ENCODE results near the gene RNF208.
"Not testable (repeated sequence)": the region's sequence is repeated elsewhere in the genome, so short reads cannot be mapped to it uniquely, and the experiment has no call there.

RNF208 gene, protein sequence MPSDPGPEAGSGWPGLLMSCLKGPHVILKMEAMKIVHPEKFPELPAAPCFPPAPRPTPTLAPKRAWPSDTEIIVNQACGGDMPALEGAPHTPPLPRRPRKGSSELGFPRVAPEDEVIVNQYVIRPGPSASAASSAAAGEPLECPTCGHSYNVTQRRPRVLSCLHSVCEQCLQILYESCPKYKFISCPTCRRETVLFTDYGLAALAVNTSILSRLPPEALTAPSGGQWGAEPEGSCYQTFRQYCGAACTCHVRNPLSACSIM

DNA sequence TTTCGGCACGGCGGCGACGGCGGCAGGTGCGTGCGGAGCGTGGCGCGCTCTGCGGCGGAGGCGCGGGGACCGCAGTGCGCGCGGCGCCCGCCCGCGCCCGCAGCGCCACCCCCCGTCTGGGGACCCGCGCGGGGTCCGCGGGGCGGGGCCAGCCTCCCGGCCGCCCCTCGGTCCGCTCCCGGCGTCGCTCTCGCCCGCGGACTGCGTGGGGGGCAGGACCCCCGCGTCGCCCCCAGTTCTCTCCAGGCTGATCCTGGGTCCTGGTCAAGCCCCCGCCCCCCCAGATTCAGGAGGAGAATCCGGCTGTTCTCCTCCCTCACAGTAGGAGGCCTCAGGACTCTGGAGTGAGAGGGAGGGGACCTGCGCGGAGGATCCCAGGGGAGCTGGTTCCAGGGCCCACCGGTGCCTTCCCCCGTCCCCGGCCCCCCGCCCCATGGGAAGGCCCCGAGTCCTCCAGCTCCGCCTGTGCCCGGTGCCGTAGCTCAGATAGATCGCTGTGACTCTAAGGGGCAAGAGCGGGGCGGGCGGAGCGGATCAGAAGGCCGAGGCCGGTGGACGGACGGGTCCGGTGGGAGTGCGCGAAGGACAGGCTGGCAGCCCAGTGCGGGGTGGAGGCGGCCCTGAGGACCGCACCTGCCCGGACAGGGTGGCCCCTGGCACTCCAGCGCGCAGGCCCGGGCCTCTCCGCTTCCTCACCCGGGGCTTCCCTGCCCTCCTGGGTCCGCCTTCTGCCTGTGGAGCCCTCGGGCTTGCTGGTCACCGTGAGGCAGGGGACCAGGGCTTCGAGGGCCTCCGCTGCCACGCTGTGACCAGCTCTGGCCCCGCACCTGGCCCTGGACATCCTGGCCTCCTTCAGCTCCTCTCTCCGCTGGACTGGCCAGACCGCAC, at the start of gene RNF208:
TSS of gene RNF208 (minus strand) at position 51 of the 888 bp plus-strand sequence. CDS start 1,028 bp downstream, outside the sequence.
- DNase-seq (ENCODE audit: low spot score): no peak

DNA sequence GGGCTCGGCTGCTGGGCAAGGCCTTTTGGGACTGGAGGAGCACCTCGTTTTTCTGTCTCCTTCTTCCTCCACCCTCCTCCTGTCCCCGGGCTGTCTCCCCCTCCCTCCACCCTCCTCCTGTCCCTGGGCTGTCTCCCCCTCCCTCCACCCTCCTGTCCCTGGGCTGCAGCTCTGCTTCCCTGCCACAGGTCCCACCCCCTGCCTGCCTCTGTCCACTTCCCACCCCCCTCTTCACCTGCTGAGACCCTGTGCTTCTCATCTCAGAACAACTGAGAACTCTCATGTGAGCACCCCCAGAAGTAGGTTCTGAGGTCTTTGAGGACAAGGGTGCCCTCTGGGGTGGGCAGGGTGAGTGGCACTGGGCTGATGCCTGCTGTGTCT, 49.6 kb upstream of the RNF208 start:
- no peak for DNase-seq (ENCODE audit: low spot score)

- no peak for DNase-seq (ENCODE audit: low spot score)
Observed at GRCh38 chr9:137270929-137271695, 49.1 kb upstream of the RNF208 start.

DNA sequence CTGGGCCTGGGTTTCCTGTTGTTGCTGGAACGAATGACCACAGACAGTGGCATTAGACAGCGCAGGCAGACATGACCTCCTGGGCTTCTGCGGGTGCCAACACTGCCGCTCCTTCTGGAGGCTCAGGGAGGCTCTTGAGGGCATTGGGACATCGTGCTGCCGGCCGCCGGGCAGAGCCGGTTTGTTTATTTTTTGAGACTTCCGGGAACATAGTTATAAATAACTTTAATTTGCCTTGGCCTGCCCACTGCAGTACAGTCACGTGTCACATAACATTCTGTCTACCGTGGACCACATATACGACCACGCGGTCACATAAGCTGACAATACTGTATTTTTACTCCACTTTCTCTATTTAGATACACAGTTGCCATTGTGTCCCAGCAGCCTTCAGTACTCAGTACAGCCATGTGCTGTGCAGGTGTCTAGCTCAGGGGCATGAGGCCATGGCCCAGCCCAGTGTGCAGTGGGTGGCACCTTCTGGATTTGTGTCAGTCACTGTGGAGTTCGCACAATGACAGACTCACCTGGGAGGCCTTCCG, 47.3 kb upstream of the RNF208 start:
- no peak for DNase-seq (ENCODE audit: low spot score)

- no peak for DNase-seq (ENCODE audit: low spot score)
Observed at GRCh38 chr9:137268538-137269201, 46.6 kb upstream of the RNF208 start.

DNA sequence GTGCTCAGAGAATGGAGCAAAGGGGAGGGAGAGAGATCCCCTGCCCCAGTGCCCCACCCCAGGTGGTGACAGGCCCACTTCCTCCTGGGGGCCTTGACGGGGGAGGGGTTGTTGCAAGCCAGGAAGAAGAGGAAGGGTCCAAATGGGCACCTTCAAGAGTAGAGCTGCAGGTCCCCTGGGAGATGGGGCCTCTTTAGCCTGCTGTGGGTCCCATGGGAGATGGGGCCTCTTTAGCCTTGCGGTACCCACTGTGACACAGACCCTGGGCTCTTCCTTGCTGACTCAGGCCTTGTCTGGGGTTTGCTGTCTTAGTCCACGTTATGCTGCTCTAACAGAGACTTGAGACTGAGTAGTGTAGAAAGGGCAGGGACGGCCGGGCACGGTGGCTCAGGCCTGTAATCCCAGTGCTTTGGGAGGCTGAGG, 45.9 kb upstream of the RNF208 start:
- DNase-seq (ENCODE audit: low spot score): no peak

- DNase-seq (ENCODE audit: low spot score): no peak
Observed at GRCh38 chr9:137266585-137267453, 44.8 kb upstream of the RNF208 start.

- DNase-seq (ENCODE audit: low spot score): no peak
Observed at GRCh38 chr9:137266162-137266527, 44.1 kb upstream of the RNF208 start.

- no peak for DNase-seq (ENCODE audit: low spot score)
Observed at GRCh38 chr9:137265496-137266161, 43.6 kb upstream of the RNF208 start.

DNA sequence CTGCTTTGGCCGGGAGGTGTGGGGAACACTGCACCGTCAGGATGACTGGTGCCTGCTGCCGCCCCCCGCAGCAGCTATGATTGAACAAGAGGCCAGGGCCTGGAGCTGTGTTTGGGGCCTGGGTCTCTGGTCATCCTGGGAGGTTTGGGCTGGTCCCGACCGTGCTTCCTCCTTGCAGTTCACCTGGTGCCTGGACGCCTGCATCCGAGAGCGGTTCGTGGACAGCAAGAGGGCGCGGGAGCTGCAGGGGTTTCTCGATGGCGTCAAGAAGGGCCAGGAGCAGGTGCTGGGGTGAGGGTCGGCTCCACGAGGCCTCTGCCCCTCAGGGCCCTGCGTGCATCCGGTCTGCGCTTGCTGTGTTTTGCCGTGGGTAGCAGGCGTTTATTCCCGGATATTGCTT, 42.0 kb upstream of the RNF208 start:
- DNase-seq (ENCODE audit: low spot score): no peak

DNA sequence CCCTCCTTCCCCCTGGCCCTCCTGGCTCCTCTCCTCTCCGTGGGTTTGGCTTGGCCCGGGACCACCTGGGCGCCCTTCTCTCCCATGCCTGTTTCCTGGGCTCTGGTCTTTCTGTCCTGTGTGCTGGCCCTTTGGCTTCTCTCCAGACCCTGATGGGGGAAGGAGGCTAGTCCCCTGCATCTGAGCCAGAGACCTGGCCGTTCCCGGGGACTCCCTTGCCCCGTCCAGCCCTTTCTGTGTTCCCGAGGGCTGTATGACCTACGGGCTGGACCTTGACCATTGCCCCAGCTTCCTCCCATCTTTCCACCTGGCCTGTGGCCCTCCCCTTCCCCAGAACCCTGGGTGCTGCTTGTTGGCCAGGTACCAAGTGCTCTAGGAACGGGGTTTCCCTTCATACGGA, 41.5 kb upstream of the RNF208 start:
- no peak for DNase-seq (ENCODE audit: low spot score)

GRCh38 chr9:137262909-137263285, 40.9 kb upstream of the RNF208 start:
- no peak for DNase-seq (ENCODE audit: low spot score)

- DNase-seq (ENCODE audit: low spot score): not testable (repeated sequence)
Observed at GRCh38 chr9:137262173-137262908, 40.3 kb upstream of the RNF208 start.

DNA sequence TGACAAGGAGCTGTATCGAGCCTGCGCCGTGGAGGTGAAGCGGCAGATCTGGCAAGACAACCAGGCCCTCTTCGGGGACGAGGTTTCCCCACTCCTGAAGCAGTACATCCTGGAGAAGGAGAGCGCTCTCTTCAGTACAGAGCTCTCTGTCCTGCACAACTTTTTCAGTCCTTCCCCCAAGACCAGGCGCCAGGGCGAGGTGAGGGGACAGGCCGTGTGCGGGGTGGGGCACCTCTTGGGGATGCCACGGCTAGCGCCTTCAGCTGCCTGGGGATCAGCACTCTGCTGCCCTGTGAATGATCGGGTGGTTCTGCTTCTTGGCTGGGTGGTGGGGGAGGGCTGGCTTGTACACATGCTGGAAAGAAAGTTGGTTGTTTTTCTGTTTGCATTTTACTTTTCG, 34.8 kb upstream of the RNF208 start:
- DNase-seq (ENCODE audit: low spot score): no peak

DNA sequence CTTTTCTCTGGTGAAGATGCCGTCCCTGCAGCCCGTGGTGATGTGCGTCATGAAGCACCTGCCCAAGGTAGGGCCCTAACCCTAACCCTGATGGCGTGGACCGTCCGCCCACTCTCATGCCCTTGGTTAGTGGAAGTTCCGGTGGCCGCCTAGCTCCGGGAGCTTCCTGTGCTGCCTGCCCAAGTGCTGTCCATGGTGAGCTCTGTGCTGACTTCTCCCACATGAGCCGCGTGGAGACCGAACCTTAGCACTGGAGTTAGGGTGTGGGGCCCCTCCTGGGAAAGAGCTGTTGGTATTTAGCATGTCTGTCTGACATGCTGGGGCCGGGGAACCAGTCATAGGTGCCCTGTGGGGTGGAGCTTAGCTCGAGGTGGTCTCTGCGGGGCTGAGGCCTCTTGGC, 34.3 kb upstream of the RNF208 start:
- DNase-seq (ENCODE audit: low spot score): no peak

DNA sequence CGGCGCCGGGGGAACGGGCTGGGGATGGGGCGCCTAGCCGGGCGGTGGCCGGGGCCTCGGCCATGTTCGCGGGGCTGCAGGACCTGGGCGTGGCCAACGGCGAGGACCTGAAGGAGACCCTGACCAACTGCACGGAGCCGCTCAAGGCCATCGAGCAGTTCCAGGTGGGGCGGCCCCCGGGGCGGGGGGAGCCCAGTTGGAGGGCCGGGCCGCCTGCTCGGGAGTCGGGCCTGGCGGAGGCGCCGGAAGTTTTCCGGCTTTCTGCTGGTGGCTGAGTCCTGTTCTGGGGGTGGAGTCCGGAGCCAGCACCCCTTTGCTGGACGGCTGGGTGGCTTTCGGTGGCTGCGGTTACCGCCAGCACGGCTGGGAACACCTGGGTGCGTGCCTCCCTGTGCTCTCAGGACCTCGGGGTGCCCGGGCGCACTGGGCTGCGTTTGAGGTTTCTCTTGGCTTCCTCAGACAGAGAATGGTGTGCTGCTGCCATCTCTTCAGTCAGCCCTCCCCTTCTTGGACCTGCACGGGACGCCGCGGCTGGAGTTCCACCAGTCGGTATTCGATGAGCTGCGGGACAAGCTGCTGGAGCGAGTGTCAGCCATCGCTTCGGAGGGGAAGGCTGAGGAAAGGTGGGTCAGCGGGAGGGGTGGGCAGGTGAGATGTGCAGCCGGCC, 33.5 kb upstream of the RNF208 start:
- DNase-seq (ENCODE audit: low spot score): no peak

GRCh38 chr9:137254624-137255447, 32.8 kb upstream of the RNF208 start, which contains the start of gene NELFB:
TSS of gene NELFB (plus strand) at chr9:137255327.
- peak; percentile 90 for DNase-seq (ENCODE audit: low spot score)
